Coronary artery (tissue), 2 donors: ENCODE measurements around the gene CLDND2.

ENCODE experiments used
- DNase-seq: peaks from one replicate; pipeline ENCODE4 v3.0.0-alpha.2; 2017; ENCODE audit warnings: low spot score
- H3K27ac ChIP-seq, 2 donors: fragments of 200-600 bp; sonication (generic); one replicate each; pipeline ENCODE4 v1.5.1; 2016 to 2019
- H3K4me3 ChIP-seq: fragments of 200-600 bp; sonication (generic); 2 replicates; pipeline ENCODE4 v1.5.1; 2016; ENCODE audit warnings: mild to moderate bottlenecking, moderate library complexity
- TF ChIP-seq, protein P1 (sequence below): fragments of 200-600 bp; sonication (generic); IDR thresholded peaks from one replicate; pipeline ENCODE4 v1.5.1; 2019; ENCODE audit warnings: antibody characterized with exemption

CLDND2 gene

DNA sequence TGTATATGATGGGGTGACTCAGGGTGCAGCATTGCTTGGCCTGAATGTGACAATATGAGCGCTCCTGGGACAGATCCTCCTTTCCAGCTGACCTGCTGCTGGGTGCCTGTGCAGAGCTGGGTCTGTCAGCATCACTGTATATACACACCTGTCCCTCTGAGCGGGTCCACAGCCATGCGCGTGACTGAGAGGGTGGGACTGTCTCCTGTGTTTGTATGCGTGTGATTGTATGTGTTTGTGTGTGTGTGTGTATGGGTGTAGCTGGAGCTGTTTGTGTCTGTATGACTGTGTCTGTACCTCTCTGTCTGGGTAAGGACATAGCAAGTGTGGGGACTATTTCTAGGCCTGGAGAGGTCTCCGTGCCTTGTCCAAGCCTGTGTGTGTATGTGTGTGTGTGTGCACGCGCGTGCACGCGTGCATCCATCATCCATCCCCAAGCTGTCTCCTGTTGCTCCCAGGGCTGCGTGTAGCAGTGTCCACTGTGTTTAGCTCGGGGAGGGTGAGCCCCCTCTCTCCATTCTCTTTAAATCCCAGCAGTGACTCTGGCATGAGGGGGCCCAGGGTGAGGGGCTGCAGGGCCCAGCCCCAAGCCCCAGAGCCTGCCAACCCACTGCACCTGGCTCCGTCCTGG lies 49.0 kb downstream of the CLDND2 start:
- Histone ChIP-seq H3K4me3 (no peak overlapping the region), H3K27ac (no peak overlapping the region)
- no peak for DNase-seq
- TF ChIP-seq, protein P1, sequence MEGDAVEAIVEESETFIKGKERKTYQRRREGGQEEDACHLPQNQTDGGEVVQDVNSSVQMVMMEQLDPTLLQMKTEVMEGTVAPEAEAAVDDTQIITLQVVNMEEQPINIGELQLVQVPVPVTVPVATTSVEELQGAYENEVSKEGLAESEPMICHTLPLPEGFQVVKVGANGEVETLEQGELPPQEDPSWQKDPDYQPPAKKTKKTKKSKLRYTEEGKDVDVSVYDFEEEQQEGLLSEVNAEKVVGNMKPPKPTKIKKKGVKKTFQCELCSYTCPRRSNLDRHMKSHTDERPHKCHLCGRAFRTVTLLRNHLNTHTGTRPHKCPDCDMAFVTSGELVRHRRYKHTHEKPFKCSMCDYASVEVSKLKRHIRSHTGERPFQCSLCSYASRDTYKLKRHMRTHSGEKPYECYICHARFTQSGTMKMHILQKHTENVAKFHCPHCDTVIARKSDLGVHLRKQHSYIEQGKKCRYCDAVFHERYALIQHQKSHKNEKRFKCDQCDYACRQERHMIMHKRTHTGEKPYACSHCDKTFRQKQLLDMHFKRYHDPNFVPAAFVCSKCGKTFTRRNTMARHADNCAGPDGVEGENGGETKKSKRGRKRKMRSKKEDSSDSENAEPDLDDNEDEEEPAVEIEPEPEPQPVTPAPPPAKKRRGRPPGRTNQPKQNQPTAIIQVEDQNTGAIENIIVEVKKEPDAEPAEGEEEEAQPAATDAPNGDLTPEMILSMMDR, result no peak

DNA sequence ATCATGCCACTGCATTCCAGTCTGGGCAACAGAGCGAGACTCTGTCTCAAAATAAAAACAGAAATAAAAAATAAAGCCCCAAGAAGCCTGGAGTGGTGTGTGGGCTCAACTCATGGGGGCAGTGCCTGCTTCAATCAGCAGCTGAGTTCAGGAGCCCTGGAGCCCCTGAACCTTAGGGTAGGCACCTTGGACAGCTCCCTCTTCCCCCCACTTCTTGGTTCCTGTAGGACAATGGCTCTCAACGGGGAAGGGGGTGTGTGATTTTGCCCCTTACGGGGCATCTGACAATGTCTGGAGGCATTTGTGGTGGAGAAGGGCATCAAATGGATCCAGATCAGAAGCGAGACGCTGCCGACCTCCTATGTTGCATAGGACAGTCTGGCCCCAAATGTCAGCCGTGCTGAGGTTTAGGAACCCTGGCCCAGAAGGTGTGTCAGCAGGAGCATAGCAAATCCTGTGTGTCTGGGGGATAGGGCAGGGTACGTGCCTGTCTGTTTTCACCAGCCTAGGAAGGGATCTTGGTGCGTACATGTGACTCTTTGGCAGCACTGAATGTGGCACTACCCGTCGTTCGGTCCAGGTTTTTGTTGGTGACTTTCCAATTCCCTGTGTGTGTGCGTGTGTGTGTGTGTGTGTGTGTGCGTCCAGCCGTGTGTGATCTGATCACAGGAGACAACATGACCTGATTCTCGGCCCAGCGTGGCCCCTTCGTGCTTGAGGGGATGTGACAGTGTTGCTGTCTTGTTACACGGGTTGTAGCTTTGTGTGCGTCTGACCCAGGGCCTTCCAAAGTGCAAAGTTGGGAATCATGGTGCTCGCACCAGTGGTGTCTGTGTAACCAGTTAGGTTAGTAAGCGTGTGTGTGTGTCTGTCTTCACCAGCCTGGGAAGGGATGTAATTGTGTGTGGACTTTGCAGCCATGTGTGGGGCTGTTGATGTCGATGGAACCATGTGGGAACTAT lies 49.8 kb downstream of the CLDND2 start:
- no peak for DNase-seq
- no peak overlapping the region for H3K27ac ChIP-seq
- TF ChIP-seq, protein P1, result no peak
- no peak overlapping the region for H3K4me3 ChIP-seq

DNA sequence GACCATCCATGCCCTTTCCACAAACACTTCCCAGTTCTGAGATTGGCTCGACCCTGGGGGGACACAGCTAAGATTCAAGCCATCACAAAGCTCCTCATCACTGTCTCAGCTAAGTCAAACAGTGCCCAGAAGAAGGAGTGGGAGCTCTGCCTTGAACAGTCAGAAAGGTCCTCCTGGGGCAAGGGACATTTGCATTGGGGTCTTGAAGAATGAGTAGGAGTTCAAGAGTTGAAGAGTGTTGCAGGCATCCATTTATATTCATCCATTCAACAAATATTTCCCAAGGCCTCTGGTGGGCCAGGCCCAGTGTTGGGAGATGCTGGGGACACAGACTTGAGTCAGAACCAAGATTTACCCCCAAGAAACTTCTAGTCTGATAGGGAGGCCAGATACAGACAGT lies 50.8 kb downstream of the CLDND2 start:
- no peak for DNase-seq
- TF ChIP-seq, protein P1, result no peak
- Histone ChIP-seq H3K27ac (no peak overlapping the region), H3K4me3 (no peak overlapping the region)

DNA sequence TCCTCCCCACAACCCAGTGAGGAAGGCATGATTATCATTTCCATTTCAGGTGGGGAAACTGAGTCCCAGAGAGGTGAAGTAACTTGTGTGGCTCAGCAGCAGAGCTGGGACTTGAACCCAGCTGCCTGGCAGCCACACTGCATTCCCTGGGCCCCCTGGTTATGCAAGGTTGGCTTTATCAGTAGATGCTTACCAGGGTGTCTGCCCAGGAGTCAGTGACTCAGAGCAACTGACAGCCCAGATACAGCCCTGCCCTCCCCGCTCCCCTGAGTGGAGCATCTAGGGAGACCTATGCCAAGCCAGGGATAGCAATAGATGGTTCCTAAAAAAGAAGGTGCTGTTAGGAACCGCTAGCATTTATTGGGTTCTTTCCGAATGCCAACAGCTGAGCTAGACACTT lies 51.4 kb downstream of the CLDND2 start:
- TF ChIP-seq, protein P1, result no peak
- DNase-seq, result no peak
- Histone ChIP-seq H3K27ac (no peak overlapping the region), H3K4me3 (no peak overlapping the region)
